Vagina (tissue), 2 donors: Measurements from ENCODE around the gene GPRC5D. TPM values are rescaled to one million over a fixed set of nuclear protein-coding genes. Genes with fewer than 3 reads are reported as not detected.

Experiments used
- DNase-seq, 2 donors: peaks; one replicate each; pipeline ENCODE4 v3.0.0-alpha.2; 2017; ENCODE audit errors: extremely low spot score in 2 of 2
- H3K27ac ChIP-seq: fragments of 200-600 bp; sonication (generic); one replicate; pipeline ENCODE4 v1.5.1; 2019
- H3K27me3 ChIP-seq: fragments of 200-600 bp; sonication (generic); one replicate; pipeline ENCODE4 v1.5.1; 2019
- H3K36me3 ChIP-seq, 2 donors: fragments of 200-600 bp; sonication (generic); one replicate each; pipeline ENCODE4 v1.5.1; 2017 to 2019
- H3K4me1 ChIP-seq: fragments of 200-600 bp; sonication (generic); one replicate; pipeline ENCODE4 v1.5.1; 2019
- H3K4me3 ChIP-seq, 2 donors: fragments of 200-600 bp; sonication (generic); 1 replicate in 1 of 2; 2 replicates in 1 of 2; pipeline ENCODE4 v1.5.1; 2016 to 2019
- H3K9me3 ChIP-seq: fragments of 200-600 bp; sonication (generic); one replicate; pipeline ENCODE4 v1.5.1; 2019
- CTCF ChIP-seq, 3 experiments: fragments of 450-650 bp in 2 of 3; fragments of 200-600 bp in 1 of 3; sonication (generic) in 1 of 3; IDR thresholded peaks; one replicate each; pipeline ENCODE4 v1.5.1; 2017 to 2019; ENCODE audit warnings: antibody characterized with exemption in 3 of 3, mild to moderate bottlenecking in 2 of 3, moderate library complexity in 2 of 3
- POLR2A ChIP-seq, 2 donors: fragments of 450-650 bp; IDR thresholded peaks; one replicate each; pipeline ENCODE4 v1.6.1; 2017; ENCODE audit warnings: antibody characterized with exemption in 2 of 2, mild to moderate bottlenecking in 2 of 2, moderate library complexity in 2 of 2
- POLR2AphosphoS5 ChIP-seq, 2 donors: sonication (generic); formaldehyde crosslinking; IDR thresholded peaks; one replicate each; pipeline ENCODE4 v1.9.0; 2017; ENCODE audit warnings: antibody characterized with exemption in 2 of 2, mild to moderate bottlenecking in 2 of 2, low read depth in 1 of 2; ENCODE audit not compliant: insufficient read depth in 1 of 2
- intact Hi-C: fragments of 100-400 bp; cut with DNase I; formaldehyde crosslinking; loops from one replicate; pipeline ENCODE4 v1.15.1; 2023
- total RNA-seq: library from RNA; depleted of rRNA; stranded (reverse); fragments of >200 nt; gene quantifications from one replicate; pipeline ENCODE4 v1.2.3, GENCODE V29; 2016

Gene GPRC5D
- total RNA-seq, 1 donor from 2014 or later, result not detected

GRCh38 chr12:12909228-12909994, 42.6 kb downstream of the GPRC5D start:
- Histone ChIP-seq H3K9me3 (no peaks in the 10 kb centered on the region), H3K27me3 (no peaks in the 10 kb centered on the region), H3K4me1 (peaks cover 8% of the 10 kb centered on the region), H3K27ac (peak overlapping the region; percentile 64), H3K36me3 (no peaks in the 10 kb centered on the region), H3K4me3 (no peak overlapping the region)
- DNase-seq, result no peak
- TF ChIP-seq CTCF (IDR thresholded peaks at IDR 0.05), result no peak
- no peak for TF ChIP-seq POLR2A (IDR thresholded peaks at IDR 0.05)
- TF ChIP-seq POLR2AphosphoS5 (IDR thresholded peaks at IDR 0.05; ENCODE audit: insufficient read depth in 1 of 2, low read depth in 1 of 2), result no peak
- intact Hi-C loops, result loop anchor here (10.0 kb wide), 1 partner anchor 295 kb away; no protein-coding TSS in a partner anchor

GRCh38 chr12:12908711-12909110, 43.3 kb downstream of the GPRC5D start:
- Histone ChIP-seq H3K4me3 (no peak overlapping the region), H3K9me3 (no peaks in the 10 kb centered on the region), H3K36me3 (no peaks in the 10 kb centered on the region), H3K27me3 (no peaks in the 10 kb centered on the region), H3K27ac (peak overlapping the region; percentile 64), H3K4me1 (peaks cover 15% of the 10 kb centered on the region)
- DNase-seq, result no peak
- intact Hi-C loops, result loop anchor here (10.0 kb wide), 1 partner anchor 296 kb away; no protein-coding TSS in a partner anchor
- no peak for TF ChIP-seq POLR2A (IDR thresholded peaks at IDR 0.05)
- TF ChIP-seq POLR2AphosphoS5 (IDR thresholded peaks at IDR 0.05; ENCODE audit: insufficient read depth in 1 of 2, low read depth in 1 of 2), result no peak
- no peak for TF ChIP-seq CTCF (IDR thresholded peaks at IDR 0.05)

DNA sequence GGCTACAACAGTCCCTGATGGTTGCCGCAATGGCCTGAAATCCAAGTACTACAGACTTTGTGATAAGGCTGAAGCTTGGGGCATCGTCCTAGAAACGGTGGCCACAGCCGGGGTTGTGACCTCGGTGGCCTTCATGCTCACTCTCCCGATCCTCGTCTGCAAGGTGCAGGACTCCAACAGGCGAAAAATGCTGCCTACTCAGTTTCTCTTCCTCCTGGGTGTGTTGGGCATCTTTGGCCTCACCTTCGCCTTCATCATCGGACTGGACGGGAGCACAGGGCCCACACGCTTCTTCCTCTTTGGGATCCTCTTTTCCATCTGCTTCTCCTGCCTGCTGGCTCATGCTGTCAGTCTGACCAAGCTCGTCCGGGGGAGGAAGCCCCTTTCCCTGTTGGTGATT, 43.7 kb downstream of the GPRC5D start:
- no peak for TF ChIP-seq POLR2A (IDR thresholded peaks at IDR 0.05)
- TF ChIP-seq POLR2AphosphoS5 (IDR thresholded peaks at IDR 0.05; ENCODE audit: insufficient read depth in 1 of 2, low read depth in 1 of 2), result no peak
- no peak for TF ChIP-seq CTCF (IDR thresholded peaks at IDR 0.05)
- H3K27me3 ChIP-seq, result no peaks in the 10 kb centered on the region
- H3K4me3 ChIP-seq, result no peak overlapping the region
- H3K4me1 ChIP-seq, result peaks cover 20% of the 10 kb centered on the region
- no peak for DNase-seq
- no peaks in the 10 kb centered on the region for H3K36me3 ChIP-seq
- no peak overlapping the region for H3K27ac ChIP-seq
- H3K9me3 ChIP-seq, result no peaks in the 10 kb centered on the region
- intact Hi-C loops, result loop anchor here (10.0 kb wide), 1 partner anchor 297 kb away; no protein-coding TSS in a partner anchor

GRCh38 chr12:12907552-12907951, 44.4 kb downstream of the GPRC5D start:
- Histone ChIP-seq H3K4me3 (no peak overlapping the region), H3K27me3 (no peaks in the 10 kb centered on the region), H3K27ac (no peak overlapping the region), H3K4me1 (peaks cover 20% of the 10 kb centered on the region), H3K9me3 (no peaks in the 10 kb centered on the region), H3K36me3 (no peaks in the 10 kb centered on the region)
- no peak for TF ChIP-seq CTCF (IDR thresholded peaks at IDR 0.05)
- TF ChIP-seq POLR2A (IDR thresholded peaks at IDR 0.05), result no peak
- no peak for TF ChIP-seq POLR2AphosphoS5 (IDR thresholded peaks at IDR 0.05; ENCODE audit: insufficient read depth in 1 of 2, low read depth in 1 of 2)
- intact Hi-C loops, result loop anchor here (10.0 kb wide), 1 partner anchor 297 kb away; no protein-coding TSS in a partner anchor
- no peak for DNase-seq
